Measurements from ENCODE around the gene CLIC3. TPM values are rescaled to one million over a fixed set of nuclear protein-coding genes. Genes with fewer than 3 reads are reported as not detected.
A peak's percentile ranks its signal among the peaks of the same experiment; 100 is the strongest.

The CLIC3 gene
- 100 to 1,000 TPM; 144 to 286 (median 161) TPM for total RNA-seq
- total RNA-seq (2013) = 62.0 TPM

GRCh38 chr9:136996361-136997292 lies at the start of gene CLIC3:
CLIC3 (minus strand) TSS chr9:136996568; CDS start chr9:136996543, 25 bp downstream.
- Histone ChIP-seq H3K27ac (ENCODE audit: low read length) (peak within 1 kb of the TSS; percentile 96), H3K4me3 (ENCODE audit: low read length) (peak within 1 kb of the TSS; percentile 55), H3K36me3 (ENCODE audit: control insufficient read depth, insufficient read depth, low read length) (peaks cover 16% of the 10 kb centered on the region), H3K9me3 (ENCODE audit: control insufficient read depth, insufficient read depth, low read length) (no peaks in the 10 kb centered on the region), H3K27me3 (ENCODE audit: control insufficient read depth, insufficient read depth, low read length) (no peaks in the 10 kb centered on the region), H3K4me1 (ENCODE audit: control insufficient read depth, insufficient read depth, low read length) (peaks cover 90% of the 10 kb centered on the region)
- intact Hi-C loops (cut with micrococcal nuclease) = loop anchor here (5.0 kb wide), 1 partner anchor 149 kb away; the partner anchor contains the start of gene PHPT1
- no peak for TF ChIP-seq CTCF (IDR thresholded peaks at IDR 0.05)
- DNase-seq = peak; percentile 67 to 81
- H3K27me3 Mint-ChIP-seq (ENCODE audit: low read depth in 2 of 2) = no peaks in the 10 kb centered on the region
- H3K36me3 Mint-ChIP-seq = no peaks in the 10 kb centered on the region
- H3K9me3 Mint-ChIP-seq = no peaks in the 10 kb centered on the region
- peak within 1 kb of the TSS; percentile 96 for H3K4me3 Mint-ChIP-seq
- ATAC-seq = peak; percentile 11 to 24 (median 16)
- WGBS (ENCODE audit: insufficient coverage) = 11% methylated on average over 34 of the region's 35 CpGs
- H3K27ac Mint-ChIP-seq = peak within 1 kb of the TSS; percentile 97 to 99
- H3K4me1 Mint-ChIP-seq = peaks cover 33 to 67% of the 10 kb centered on the region in 2 donors

GRCh38 chr9:137045294-137046087 lies 49.1 kb upstream of the CLIC3 start:
- DNase-seq = peak in 1 of 2 donors; percentile 46
- Mint-ChIP-seq H3K27ac (no peak overlapping the region), H3K4me3 (no peak overlapping the region), H3K36me3 (no peaks in the 10 kb centered on the region), H3K27me3 (ENCODE audit: low read depth in 2 of 2) (peaks cover 14 to 33% of the 10 kb centered on the region in 2 donors), H3K9me3 (no peaks in the 10 kb centered on the region), H3K4me1 (peaks cover 5 to 7% of the 10 kb centered on the region in 2 donors)
- intact Hi-C loops (cut with micrococcal nuclease) = loop anchor here (5.0 kb wide), 1 partner anchor 182 kb away; the partner anchor contains the start of genes CYSRT1 and RNF224
- no peaks in the 10 kb centered on the region for H3K9me3 ChIP-seq (ENCODE audit: control insufficient read depth, insufficient read depth, low read length)
- no peaks in the 10 kb centered on the region for H3K36me3 ChIP-seq (ENCODE audit: control insufficient read depth, insufficient read depth, low read length)
- WGBS (ENCODE audit: insufficient coverage) = 2% methylated on average over 96 of the region's 96 CpGs
- ATAC-seq = no peak
- TF ChIP-seq CTCF (IDR thresholded peaks at IDR 0.05) = no peak
- no peak overlapping the region for H3K27ac ChIP-seq (ENCODE audit: low read length)
- H3K4me3 ChIP-seq (ENCODE audit: low read length) = no peak overlapping the region
- H3K27me3 ChIP-seq (ENCODE audit: control insufficient read depth, insufficient read depth, low read length) = peaks cover 67% of the 10 kb centered on the region
- peaks cover 37% of the 10 kb centered on the region for H3K4me1 ChIP-seq (ENCODE audit: control insufficient read depth, insufficient read depth, low read length)

- no peak for DNase-seq
- H3K4me1 Mint-ChIP-seq = peaks cover 5 to 7% of the 10 kb centered on the region in 2 donors
- no peak for ATAC-seq
- TF ChIP-seq CTCF (IDR thresholded peaks at IDR 0.05) = no peak
- H3K27ac ChIP-seq (ENCODE audit: low read length) = no peak overlapping the region
- H3K27ac Mint-ChIP-seq = no peak overlapping the region
- peaks cover 11 to 27% of the 10 kb centered on the region in 2 donors for H3K27me3 Mint-ChIP-seq (ENCODE audit: low read depth in 2 of 2)
- no peaks in the 10 kb centered on the region for H3K9me3 ChIP-seq (ENCODE audit: control insufficient read depth, insufficient read depth, low read length)
- H3K4me3 ChIP-seq (ENCODE audit: low read length) = no peak overlapping the region
- peaks cover 62% of the 10 kb centered on the region for H3K27me3 ChIP-seq (ENCODE audit: control insufficient read depth, insufficient read depth, low read length)
- H3K36me3 ChIP-seq (ENCODE audit: control insufficient read depth, insufficient read depth, low read length) = no peaks in the 10 kb centered on the region
- WGBS (ENCODE audit: insufficient coverage) = 7% methylated on average over 18 of the region's 18 CpGs
- H3K9me3 Mint-ChIP-seq = no peaks in the 10 kb centered on the region
- H3K36me3 Mint-ChIP-seq = no peaks in the 10 kb centered on the region
- peaks cover 37% of the 10 kb centered on the region for H3K4me1 ChIP-seq (ENCODE audit: control insufficient read depth, insufficient read depth, low read length)
- intact Hi-C loops (cut with micrococcal nuclease) = loop anchor here (5.0 kb wide), 1 partner anchor 183 kb away; the partner anchor contains the start of genes CYSRT1 and RNF224
- peak overlapping the region; percentile 9 for H3K4me3 Mint-ChIP-seq
These were observed 48.3 kb upstream of the CLIC3 start for GRCh38 chr9:137044502-137045177.
